Brain pericyte (primary cell): Measurements from ENCODE around the gene AGO1.
"Not testable (repeated sequence)": the region's sequence is repeated elsewhere in the genome, so short reads cannot be mapped to it uniquely, and the experiment has no call there.

Experiments
- DNase-seq: peaks from one replicate; pipeline ENCODE4 v3.0.0-alpha.2; 2012; ENCODE audit warnings: low read depth, low spot score

The AGO1 gene

GRCh38 chr1:35972631-35973030 lies 89.6 kb downstream of the AGO1 start:
- DNase-seq = not testable (repeated sequence)

GRCh38 chr1:35980090-35980489 lies 97.1 kb downstream of the AGO1 start:
- no peak for DNase-seq
